Suprapubic skin (tissue), 4 donors: ENCODE data around the gene CCDC70.

Experiments used
- CTCF ChIP-seq, 2 donors: fragments of 200-600 bp in 1 of 2; fragments of 450-650 bp in 1 of 2; sonication (generic) in 1 of 2; IDR thresholded peaks; one replicate each; pipeline ENCODE4 v1.5.1; 2016 to 2019; ENCODE audit warnings: antibody characterized with exemption in 2 of 2, mild to moderate bottlenecking in 1 of 2, moderate library complexity in 1 of 2
- POLR2A ChIP-seq, 2 donors: fragments of 450-650 bp; IDR thresholded peaks; one replicate each; pipeline ENCODE4 v1.6.1; 2017; ENCODE audit warnings: antibody characterized with exemption in 2 of 2, mild to moderate bottlenecking in 2 of 2, moderate library complexity in 2 of 2
- POLR2AphosphoS5 ChIP-seq, 3 donors: sonication (generic); formaldehyde crosslinking; IDR thresholded peaks; one replicate each; pipeline ENCODE4 v1.6.1; 2017; ENCODE audit warnings: antibody characterized with exemption in 3 of 3

GRCh38 chr13:51820016-51820597, 41.7 kb upstream of the CCDC70 start:
- no peak for TF ChIP-seq CTCF (IDR thresholded peaks at IDR 0.05)
- TF ChIP-seq POLR2AphosphoS5 (IDR thresholded peaks at IDR 0.05): no peak
- TF ChIP-seq POLR2A (IDR thresholded peaks at IDR 0.05): no peak
